Transverse colon (tissue), 4 donors: ENCODE measurements around the gene TTC21A.

Experiments used
- CTCF ChIP-seq, 5 experiments: fragments of 200-600 bp in 3 of 5; fragments of 450-650 bp in 2 of 5; sonication (generic) in 3 of 5; IDR thresholded peaks; 1 replicate in 2 of 5; 2 replicates in 3 of 5; pipeline ENCODE4 v1.5.1; 2016 to 2017; ENCODE audit warnings: antibody characterized with exemption in 5 of 5, inconsistent platforms in 3 of 5, mild to moderate bottlenecking in 2 of 5, moderate library complexity in 1 of 5
- EP300 ChIP-seq: sonication (generic); formaldehyde crosslinking; IDR thresholded peaks from one replicate; pipeline ENCODE4 v1.6.1; 2017; ENCODE audit warnings: antibody characterized with exemption, low read depth
- POLR2AphosphoS5 ChIP-seq, 3 donors: sonication (generic); formaldehyde crosslinking; IDR thresholded peaks; one replicate each; pipeline ENCODE4 v1.6.1; 2016; ENCODE audit warnings: antibody characterized with exemption in 3 of 3

GRCh38 chr3:39118931-39119660 is 11.6 kb downstream of the TTC21A start:
- TF ChIP-seq POLR2AphosphoS5 (IDR thresholded peaks at IDR 0.05) (no peak), CTCF (IDR thresholded peaks at IDR 0.05) (no peak), EP300 (no peak)
